ENCODE results near the gene FBXO34.

Gene FBXO34

DNA sequence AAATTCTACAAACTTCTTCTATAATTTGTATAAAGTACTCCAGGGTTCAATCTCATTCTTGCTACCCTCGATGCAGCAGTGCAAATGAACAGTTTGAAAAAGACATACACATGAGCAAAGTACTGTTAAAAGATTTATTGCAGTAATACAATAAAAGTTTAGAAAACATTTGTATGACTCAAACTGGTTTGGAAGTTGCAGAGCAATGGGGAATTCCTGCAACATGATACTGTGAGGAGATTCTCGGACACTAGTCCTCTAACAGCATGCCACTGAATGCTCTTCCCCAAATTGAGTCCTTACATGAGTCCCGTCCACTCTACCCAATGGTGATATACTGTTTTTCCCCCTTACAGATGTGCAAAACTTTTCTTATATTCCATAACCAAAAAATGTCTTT is 95.0 kb downstream of the FBXO34 start:
- Histone ChIP-seq H4K20me1 (ENCODE audit: insufficient read depth, low read length, poor library complexity, severe bottlenecking) (no peaks in the 10 kb centered on the region), H3K36me3 (ENCODE audit: insufficient read depth, low read length) (peaks cover 9% of the 10 kb centered on the region; the same call in 1 of the 2 replicates), H3K9ac (ENCODE audit: low read depth, low read length, poor library complexity, severe bottlenecking) (no peak overlapping the region), H3K4me2 (ENCODE audit: low read depth, low read length, poor library complexity, severe bottlenecking) (no peak overlapping the region), H3K27me3 (ENCODE audit: insufficient read depth, low read length, poor library complexity, severe bottlenecking) (no peaks in the 10 kb centered on the region), H3K4me1 (ENCODE audit: insufficient read depth, low read length, poor library complexity, severe bottlenecking) (no peaks in the 10 kb centered on the region), H3K79me2 (ENCODE audit: insufficient read depth, low read length) (no peaks in the 10 kb centered on the region), H2AFZ (ENCODE audit: low read length) (no peak overlapping the region), H3K9me3 (ENCODE audit: insufficient read depth, low read depth, low read length) (no peaks in the 10 kb centered on the region), H3F3A (ENCODE audit: low read depth) (no peaks in the 10 kb centered on the region), H3K9me2 (replicated peaks; ENCODE audit: low read depth, low read length) (no peaks in the 10 kb centered on the region), H3K4me3 (ENCODE audit: low read length, poor library complexity, severe bottlenecking) (no peak overlapping the region)
- TF ChIP-seq, protein P1, sequence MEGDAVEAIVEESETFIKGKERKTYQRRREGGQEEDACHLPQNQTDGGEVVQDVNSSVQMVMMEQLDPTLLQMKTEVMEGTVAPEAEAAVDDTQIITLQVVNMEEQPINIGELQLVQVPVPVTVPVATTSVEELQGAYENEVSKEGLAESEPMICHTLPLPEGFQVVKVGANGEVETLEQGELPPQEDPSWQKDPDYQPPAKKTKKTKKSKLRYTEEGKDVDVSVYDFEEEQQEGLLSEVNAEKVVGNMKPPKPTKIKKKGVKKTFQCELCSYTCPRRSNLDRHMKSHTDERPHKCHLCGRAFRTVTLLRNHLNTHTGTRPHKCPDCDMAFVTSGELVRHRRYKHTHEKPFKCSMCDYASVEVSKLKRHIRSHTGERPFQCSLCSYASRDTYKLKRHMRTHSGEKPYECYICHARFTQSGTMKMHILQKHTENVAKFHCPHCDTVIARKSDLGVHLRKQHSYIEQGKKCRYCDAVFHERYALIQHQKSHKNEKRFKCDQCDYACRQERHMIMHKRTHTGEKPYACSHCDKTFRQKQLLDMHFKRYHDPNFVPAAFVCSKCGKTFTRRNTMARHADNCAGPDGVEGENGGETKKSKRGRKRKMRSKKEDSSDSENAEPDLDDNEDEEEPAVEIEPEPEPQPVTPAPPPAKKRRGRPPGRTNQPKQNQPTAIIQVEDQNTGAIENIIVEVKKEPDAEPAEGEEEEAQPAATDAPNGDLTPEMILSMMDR (conservative IDR thresholded peaks at IDR 0.05; ENCODE audit: low read length) = no peak
- no peak for TF ChIP-seq EZH2phosphoT487 (IDR thresholded peaks at IDR 0.05; ENCODE audit: borderline replicate concordance)

DNA sequence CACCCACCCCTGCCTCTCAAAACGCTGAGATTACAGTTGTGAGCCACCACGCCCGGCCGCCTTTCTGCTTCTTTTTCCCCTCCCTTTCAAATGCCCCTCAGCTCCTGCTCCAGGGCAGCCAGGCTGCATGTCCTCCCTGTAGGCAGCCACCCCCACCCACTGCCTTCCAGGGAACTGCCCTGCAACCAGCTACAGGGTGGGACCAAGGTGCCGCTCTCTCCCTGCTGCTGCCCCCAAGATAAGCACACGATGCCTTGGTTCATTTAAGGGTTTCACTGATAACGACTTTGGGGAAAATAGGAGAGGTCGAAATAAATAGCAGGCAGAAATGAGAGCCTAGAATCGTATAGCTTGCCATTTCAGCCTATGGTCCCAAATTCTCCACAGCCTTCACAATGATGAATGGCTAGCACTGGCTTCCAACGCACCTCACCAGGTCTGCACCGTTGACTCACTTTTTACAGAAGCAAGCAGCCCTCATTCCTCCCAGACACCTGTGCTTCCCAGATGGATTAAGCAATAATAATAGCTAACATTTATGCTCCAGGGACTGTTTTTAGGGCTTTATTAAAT is 99.7 kb downstream of the FBXO34 start:
- Histone ChIP-seq H3K79me2 (ENCODE audit: insufficient read depth, low read length) (no peaks in the 10 kb centered on the region), H3F3A (ENCODE audit: low read depth) (peaks cover 6% of the 10 kb centered on the region; the same call in 1 of the 2 replicates), H3K4me2 (ENCODE audit: low read depth, low read length, poor library complexity, severe bottlenecking) (no peak overlapping the region)

DNA sequence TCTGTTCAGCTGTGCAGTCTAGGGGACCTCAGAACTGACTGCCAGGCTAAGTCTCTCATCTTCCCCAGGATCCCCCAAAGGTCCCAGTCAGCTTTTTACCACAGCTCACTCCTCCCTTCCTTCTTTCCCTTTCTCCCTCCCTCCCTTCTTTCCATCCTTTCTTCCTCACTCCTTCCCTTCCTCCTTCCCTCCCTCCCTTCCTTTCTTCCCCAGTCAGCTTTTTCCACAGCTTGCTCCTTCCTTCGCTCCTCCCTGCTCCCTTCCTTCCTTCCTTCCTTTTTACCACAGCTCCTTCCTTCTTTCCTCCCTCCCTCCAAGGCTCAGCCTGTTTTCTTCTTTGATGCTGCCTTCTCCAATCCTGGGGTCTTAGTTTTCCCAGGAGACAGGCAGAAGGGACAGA is 101.2 kb downstream of the FBXO34 start:
- no peaks in the 10 kb centered on the region for H3K9me3 ChIP-seq (ENCODE audit: insufficient read depth, low read depth, low read length)
- no peaks in the 10 kb centered on the region for H3K9me2 ChIP-seq (replicated peaks; ENCODE audit: low read depth, low read length)
- H3K4me1 ChIP-seq (ENCODE audit: insufficient read depth, low read length, poor library complexity, severe bottlenecking) = peaks cover 15% of the 10 kb centered on the region
- no peak overlapping the region for H3K4me3 ChIP-seq (ENCODE audit: low read length, poor library complexity, severe bottlenecking)
- no peaks in the 10 kb centered on the region for H4K20me1 ChIP-seq (ENCODE audit: insufficient read depth, low read length, poor library complexity, severe bottlenecking)
- no peak overlapping the region for H3K4me2 ChIP-seq (ENCODE audit: low read depth, low read length, poor library complexity, severe bottlenecking)
- no peak for TF ChIP-seq EZH2phosphoT487 (IDR thresholded peaks at IDR 0.05; ENCODE audit: borderline replicate concordance)
- TF ChIP-seq, protein P1 (conservative IDR thresholded peaks at IDR 0.05; ENCODE audit: low read length) = no peak
- H2AFZ ChIP-seq (ENCODE audit: low read length) = no peak overlapping the region
- H3K36me3 ChIP-seq (ENCODE audit: insufficient read depth, low read length) = peaks cover 17% of the 10 kb centered on the region; the same call in 1 of the 2 replicates
- H3K9ac ChIP-seq (ENCODE audit: low read depth, low read length, poor library complexity, severe bottlenecking) = no peak overlapping the region
- no peaks in the 10 kb centered on the region for H3K79me2 ChIP-seq (ENCODE audit: insufficient read depth, low read length)
- H3K27me3 ChIP-seq (ENCODE audit: insufficient read depth, low read length, poor library complexity, severe bottlenecking) = no peaks in the 10 kb centered on the region
- H3F3A ChIP-seq (ENCODE audit: low read depth) = peaks cover 6% of the 10 kb centered on the region; the same call in 1 of the 2 replicates

More for the DNA sequence above, 99.7 kb downstream of the FBXO34 start:
- Histone ChIP-seq H3K36me3 (ENCODE audit: insufficient read depth, low read length) (peaks cover 10% of the 10 kb centered on the region; the same call in 1 of the 2 replicates), H4K20me1 (ENCODE audit: insufficient read depth, low read length, poor library complexity, severe bottlenecking) (no peaks in the 10 kb centered on the region), H2AFZ (ENCODE audit: low read length) (no peak overlapping the region), H3K9ac (ENCODE audit: low read depth, low read length, poor library complexity, severe bottlenecking) (no peak overlapping the region), H3K9me2 (replicated peaks; ENCODE audit: low read depth, low read length) (no peaks in the 10 kb centered on the region), H3K9me3 (ENCODE audit: insufficient read depth, low read depth, low read length) (no peaks in the 10 kb centered on the region), H3K27me3 (ENCODE audit: insufficient read depth, low read length, poor library complexity, severe bottlenecking) (no peaks in the 10 kb centered on the region), H3K4me3 (ENCODE audit: low read length, poor library complexity, severe bottlenecking) (no peak overlapping the region), H3K4me1 (ENCODE audit: insufficient read depth, low read length, poor library complexity, severe bottlenecking) (peaks cover 15% of the 10 kb centered on the region)
- no peak for TF ChIP-seq EZH2phosphoT487 (IDR thresholded peaks at IDR 0.05; ENCODE audit: borderline replicate concordance)
- TF ChIP-seq, protein P1 (conservative IDR thresholded peaks at IDR 0.05; ENCODE audit: low read length) = no peak
